ENCODE data around the gene PEG3.

The PEG3 gene

DNA sequence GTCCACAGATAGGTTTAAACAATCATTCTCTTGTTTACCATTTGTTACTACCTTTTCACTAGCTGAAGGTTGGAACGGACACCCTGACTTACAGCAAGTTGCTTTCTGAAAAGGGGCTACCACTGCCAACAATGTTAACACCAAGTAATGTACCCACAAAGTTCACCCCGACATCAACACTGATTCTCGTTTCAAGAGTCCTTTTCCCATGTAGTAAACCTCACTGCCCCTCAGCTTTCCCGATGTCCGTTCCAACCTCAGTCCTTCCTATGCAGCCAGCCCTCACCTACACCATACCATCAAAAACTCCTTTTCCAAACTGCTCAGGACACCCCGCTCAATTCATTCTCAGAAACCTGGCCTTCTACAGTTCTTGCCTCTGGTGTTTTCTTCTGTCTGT, 29.0 kb downstream of the PEG3 start:
- in situ Hi-C loops (cut with MboI; ENCODE audit: low sequenced_read_pairs): no loop called here

DNA sequence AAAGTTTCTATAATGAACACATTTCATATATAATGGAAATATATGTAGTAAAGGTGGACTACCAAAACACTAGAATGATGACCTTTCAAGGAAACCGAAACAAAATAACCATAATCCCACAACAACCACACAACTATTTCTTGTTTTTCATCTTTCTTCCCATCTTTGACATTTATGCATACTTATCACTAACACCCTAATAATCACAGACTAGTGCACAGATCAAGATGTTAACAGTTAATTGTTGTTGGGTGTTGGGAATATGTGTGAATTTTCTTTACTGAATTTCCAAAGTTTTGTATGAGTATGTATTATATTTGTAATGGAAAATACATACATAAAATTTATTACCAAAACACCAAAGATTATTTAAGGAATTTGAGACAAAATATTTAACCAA, 30.3 kb downstream of the PEG3 start:
- in situ Hi-C loops (cut with MboI; ENCODE audit: low sequenced_read_pairs): no loop called here

DNA sequence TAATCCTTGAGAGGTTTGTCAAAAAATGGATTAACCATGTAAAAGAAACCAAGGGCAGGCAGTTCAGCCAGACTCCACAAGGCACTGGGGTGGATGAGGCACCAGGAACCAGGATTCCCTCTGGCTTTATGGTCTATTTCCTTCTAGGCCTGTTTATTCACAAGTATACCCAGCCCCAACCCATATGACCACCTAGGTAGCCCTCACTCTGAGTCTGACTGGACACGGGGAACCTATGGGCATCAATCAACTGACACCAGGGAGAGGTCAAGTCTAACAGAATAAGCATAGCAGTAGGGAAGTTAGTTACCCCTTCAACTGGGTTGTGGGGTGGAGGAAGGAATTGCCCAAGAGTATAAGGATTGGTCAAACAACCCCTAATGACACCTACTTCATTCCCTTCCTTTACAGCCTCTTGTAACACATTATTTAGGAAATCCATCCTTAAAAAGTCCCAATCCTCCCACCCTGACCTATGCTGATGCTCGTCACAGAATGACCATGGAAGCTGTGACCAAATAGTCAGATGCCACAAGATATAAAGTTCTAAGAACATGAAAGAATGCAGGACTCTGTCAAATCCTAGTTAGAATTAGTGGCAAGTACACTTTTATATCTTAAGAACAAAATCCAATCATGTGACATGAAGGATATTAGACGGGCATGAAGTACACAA, 31.7 kb downstream of the PEG3 start:
- in situ Hi-C loops (cut with MboI; ENCODE audit: low sequenced_read_pairs): no loop called here

DNA sequence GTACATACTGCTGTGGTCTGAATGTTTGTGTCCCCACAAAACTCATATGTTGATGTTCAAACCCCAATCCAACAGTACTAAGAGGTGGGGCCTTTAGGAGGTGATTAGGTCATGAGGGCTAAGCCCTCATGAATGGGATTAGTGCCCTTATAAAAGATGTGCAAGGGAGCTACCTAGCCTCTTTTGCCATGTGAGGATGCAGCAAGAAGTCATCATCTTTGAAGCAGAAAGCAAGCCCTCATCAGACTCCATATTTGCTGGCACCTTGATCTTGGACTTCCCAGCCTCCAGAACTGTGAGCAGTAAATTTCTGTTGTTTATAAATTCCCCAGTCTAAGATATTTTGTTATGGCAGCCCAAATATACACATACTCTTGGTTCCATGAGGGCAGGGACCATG, 33.9 kb downstream of the PEG3 start:
- in situ Hi-C loops (cut with MboI; ENCODE audit: low sequenced_read_pairs): no loop called here

Data from HL-60/S4 treated with phorbol 12-myristate 13-acetate at 8.2 ng/mL for 4 days and 3 days (cell line).